Loucy (cell line): ENCODE measurements around the gene NSUN2.

ENCODE experiments used
- H2AFZ ChIP-seq: fragments of 200-600 bp; sonication (generic); 2 replicates; pipeline ENCODE4 v1.6.0; 2016; ENCODE audit warnings: antibody characterized with exemption, mild to moderate bottlenecking, low read length, moderate library complexity
- H3F3A ChIP-seq: fragments of 200-600 bp; 2 replicates; pipeline ENCODE4 v1.6.0; 2016; ENCODE audit warnings: antibody characterized with exemption, low read depth, mild to moderate bottlenecking
- H3K27me3 ChIP-seq: fragments of 200-600 bp; sonication (generic); 2 replicates; pipeline ENCODE4 v1.6.1; 2014; ENCODE audit warnings: low read length, mild to moderate bottlenecking; ENCODE audit not compliant: insufficient read depth, poor library complexity, severe bottlenecking
- H3K36me3 ChIP-seq: fragments of 200-600 bp; sonication (generic); 2 replicates; pipeline ENCODE4 v1.6.1; 2016; ENCODE audit warnings: low read length; ENCODE audit not compliant: insufficient read depth
- H3K4me1 ChIP-seq: fragments of 200-600 bp; sonication (generic); 2 replicates; pipeline ENCODE4 v1.5.1; 2014; ENCODE audit warnings: low read length, mild to moderate bottlenecking; ENCODE audit not compliant: insufficient read depth, poor library complexity, severe bottlenecking
- H3K4me2 ChIP-seq: fragments of 200-600 bp; sonication (generic); 2 replicates; pipeline ENCODE4 v1.6.0; 2014; ENCODE audit warnings: antibody characterized with exemption, low read length, low read depth, mild to moderate bottlenecking; ENCODE audit not compliant: poor library complexity, severe bottlenecking
- H3K4me3 ChIP-seq: fragments of 200-600 bp; sonication (generic); 2 replicates; pipeline ENCODE4 v1.5.1; 2014; ENCODE audit warnings: low read length, mild to moderate bottlenecking, mixed read lengths; ENCODE audit not compliant: poor library complexity, severe bottlenecking
- H3K79me2 ChIP-seq: fragments of 200-600 bp; sonication (generic); 2 replicates; pipeline ENCODE4 v1.6.1; 2014; ENCODE audit warnings: low read length; ENCODE audit not compliant: insufficient read depth
- H3K9ac ChIP-seq: fragments of 200-600 bp; sonication (generic); 2 replicates; pipeline ENCODE4 v1.6.0; 2014; ENCODE audit warnings: mild to moderate bottlenecking, low read depth, low read length, moderate library complexity; ENCODE audit not compliant: poor library complexity, severe bottlenecking
- H3K9me2 ChIP-seq: fragments of 200-600 bp; sonication (generic); replicated peaks from 2 replicates; pipeline ENCODE4 v1.6.1; 2016; ENCODE audit warnings: low read depth, low read length, mixed read lengths
- H3K9me3 ChIP-seq: fragments of 200-600 bp; sonication (generic); 2 replicates; pipeline ENCODE4 v1.6.1; 2014; ENCODE audit warnings: mild to moderate bottlenecking, antibody characterized with exemption, low read length, low read depth; ENCODE audit not compliant: insufficient read depth
- H4K20me1 ChIP-seq: fragments of 200-600 bp; sonication (generic); 2 replicates; pipeline ENCODE4 v1.6.0; 2014; ENCODE audit warnings: antibody characterized with exemption, low read length, mild to moderate bottlenecking; ENCODE audit not compliant: insufficient read depth, poor library complexity, severe bottlenecking
- EZH2phosphoT487 ChIP-seq: fragments of 200-600 bp; IDR thresholded peaks from 2 replicates; pipeline ENCODE4 v1.6.1; 2018; ENCODE audit warnings: antibody characterized with exemption, mild to moderate bottlenecking, moderate library complexity, borderline replicate concordance
- TF ChIP-seq, protein P1 (sequence below): fragments of 200-600 bp; sonication (generic); conservative IDR thresholded peaks from 2 replicates; pipeline ENCODE4 v1.5.1; 2014; ENCODE audit warnings: mild to moderate bottlenecking, antibody characterized with exemption, low read length

NSUN2 gene

GRCh38 chr5:6586647-6587042 is 46.2 kb downstream of the NSUN2 start:
- no peaks in the 10 kb centered on the region for H3K9me3 ChIP-seq
- no peaks in the 10 kb centered on the region for H3K79me2 ChIP-seq
- H3K27me3 ChIP-seq, result no peaks in the 10 kb centered on the region
- no peak overlapping the region for H2AFZ ChIP-seq
- H3K9ac ChIP-seq, result no peak overlapping the region
- H3K4me2 ChIP-seq, result no peak overlapping the region
- no peaks in the 10 kb centered on the region for H3K36me3 ChIP-seq
- no peaks in the 10 kb centered on the region for H4K20me1 ChIP-seq
- H3K9me2 ChIP-seq, result no peaks in the 10 kb centered on the region
- H3K4me1 ChIP-seq, result peaks cover 9% of the 10 kb centered on the region
- H3K4me3 ChIP-seq, result no peak overlapping the region
- no peaks in the 10 kb centered on the region for H3F3A ChIP-seq
- TF ChIP-seq, protein P1, sequence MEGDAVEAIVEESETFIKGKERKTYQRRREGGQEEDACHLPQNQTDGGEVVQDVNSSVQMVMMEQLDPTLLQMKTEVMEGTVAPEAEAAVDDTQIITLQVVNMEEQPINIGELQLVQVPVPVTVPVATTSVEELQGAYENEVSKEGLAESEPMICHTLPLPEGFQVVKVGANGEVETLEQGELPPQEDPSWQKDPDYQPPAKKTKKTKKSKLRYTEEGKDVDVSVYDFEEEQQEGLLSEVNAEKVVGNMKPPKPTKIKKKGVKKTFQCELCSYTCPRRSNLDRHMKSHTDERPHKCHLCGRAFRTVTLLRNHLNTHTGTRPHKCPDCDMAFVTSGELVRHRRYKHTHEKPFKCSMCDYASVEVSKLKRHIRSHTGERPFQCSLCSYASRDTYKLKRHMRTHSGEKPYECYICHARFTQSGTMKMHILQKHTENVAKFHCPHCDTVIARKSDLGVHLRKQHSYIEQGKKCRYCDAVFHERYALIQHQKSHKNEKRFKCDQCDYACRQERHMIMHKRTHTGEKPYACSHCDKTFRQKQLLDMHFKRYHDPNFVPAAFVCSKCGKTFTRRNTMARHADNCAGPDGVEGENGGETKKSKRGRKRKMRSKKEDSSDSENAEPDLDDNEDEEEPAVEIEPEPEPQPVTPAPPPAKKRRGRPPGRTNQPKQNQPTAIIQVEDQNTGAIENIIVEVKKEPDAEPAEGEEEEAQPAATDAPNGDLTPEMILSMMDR, result no peak
- no peak for TF ChIP-seq EZH2phosphoT487

DNA sequence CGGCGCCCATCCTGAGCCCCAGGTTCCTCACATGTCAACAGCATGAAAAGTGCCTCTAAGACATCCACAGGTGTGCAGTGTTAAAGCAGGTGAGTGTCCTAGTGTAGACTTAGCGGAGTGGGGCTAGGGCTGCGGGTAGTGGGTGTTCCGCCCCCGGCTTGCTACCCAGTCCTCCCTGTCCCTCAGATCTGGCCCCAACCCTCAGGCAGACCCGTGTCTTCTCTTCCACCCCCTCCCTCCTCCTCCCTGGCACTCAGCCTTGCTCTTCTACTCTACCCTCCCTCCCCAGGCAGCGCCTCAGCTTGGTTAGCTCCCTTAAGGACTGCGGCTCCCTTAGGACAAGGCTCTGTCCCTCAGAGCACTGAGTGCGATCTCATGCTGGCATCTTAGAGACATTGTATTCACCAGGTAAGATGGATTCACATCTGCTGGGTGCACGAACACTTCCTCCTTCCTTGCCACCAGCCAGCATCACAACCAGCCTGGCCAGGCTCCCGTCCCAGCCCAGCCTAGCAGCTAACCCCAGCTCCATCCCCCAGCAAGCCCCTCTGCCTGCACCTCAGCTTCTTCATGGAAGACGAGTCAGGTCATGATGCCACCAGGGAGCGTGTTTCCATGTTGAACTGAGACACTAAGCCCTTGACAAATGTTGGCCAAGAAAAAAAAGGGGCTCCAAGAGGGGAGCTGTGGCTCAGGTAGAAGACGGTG is 46.8 kb downstream of the NSUN2 start:
- no peak for TF ChIP-seq EZH2phosphoT487
- TF ChIP-seq, protein P1, result no peak
- Histone ChIP-seq H3K4me2 (no peak overlapping the region), H3K4me1 (peaks cover 9% of the 10 kb centered on the region), H3F3A (no peaks in the 10 kb centered on the region), H3K4me3 (no peak overlapping the region), H3K79me2 (no peaks in the 10 kb centered on the region), H3K9ac (no peak overlapping the region), H3K27me3 (no peaks in the 10 kb centered on the region), H3K9me3 (no peaks in the 10 kb centered on the region), H2AFZ (no peak overlapping the region; the same call in 1 of the 2 replicates), H4K20me1 (no peaks in the 10 kb centered on the region), H3K36me3 (no peaks in the 10 kb centered on the region), H3K9me2 (no peaks in the 10 kb centered on the region)

DNA sequence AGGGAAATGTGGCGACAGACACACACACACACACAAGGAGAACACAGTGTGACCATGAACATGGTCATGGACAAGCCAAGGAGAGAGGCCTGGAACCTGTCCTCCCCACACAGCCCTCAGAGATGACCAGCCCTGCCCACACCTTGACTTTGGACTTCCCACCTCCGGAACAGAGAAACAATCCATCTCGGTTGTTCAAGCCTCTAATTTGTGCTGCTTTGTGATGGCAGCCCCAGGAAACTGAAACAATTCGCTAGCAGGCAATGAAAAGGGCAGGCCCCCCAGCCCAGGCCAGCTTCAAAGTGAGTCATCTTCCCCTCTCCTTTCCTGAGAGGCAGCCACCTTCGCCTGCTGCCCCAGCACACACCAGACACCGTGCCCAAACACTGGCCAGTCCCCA is 47.7 kb downstream of the NSUN2 start:
- Histone ChIP-seq H3K27me3 (no peaks in the 10 kb centered on the region), H3K9me2 (no peaks in the 10 kb centered on the region), H3K79me2 (no peaks in the 10 kb centered on the region), H3F3A (no peaks in the 10 kb centered on the region), H3K36me3 (no peaks in the 10 kb centered on the region), H4K20me1 (no peaks in the 10 kb centered on the region), H3K9me3 (no peaks in the 10 kb centered on the region), H3K4me2 (peak overlapping the region; percentile 27), H3K4me1 (peaks cover 9% of the 10 kb centered on the region), H2AFZ (peak overlapping the region; percentile 68; the same call in 1 of the 2 replicates), H3K9ac (no peak overlapping the region), H3K4me3 (no peak overlapping the region)
- no peak for TF ChIP-seq EZH2phosphoT487
- TF ChIP-seq, protein P1, result no peak
